HUES6 (cell line): ENCODE measurements around the gene NOD1.

Source experiments
- H3K27ac ChIP-seq: 2 replicates; pipeline ENCODE4 v1.7.0; 2013; ENCODE audit warnings: low read depth, mild to moderate bottlenecking, low read length, inconsistent platforms
- H3K27me3 ChIP-seq: 2 replicates; pipeline ENCODE4 v1.6.1; 2013; ENCODE audit warnings: low read length; ENCODE audit not compliant: control insufficient read depth, insufficient read depth
- H3K36me3 ChIP-seq: 2 replicates; pipeline ENCODE4 v1.6.1; 2013; ENCODE audit warnings: low read length; ENCODE audit not compliant: control insufficient read depth, insufficient read depth
- H3K4me1 ChIP-seq: 2 replicates; pipeline ENCODE4 v1.6.1; 2013; ENCODE audit warnings: low read length; ENCODE audit not compliant: control insufficient read depth, insufficient read depth
- H3K4me3 ChIP-seq: 2 replicates; pipeline ENCODE4 v1.5.1; 2013; ENCODE audit warnings: low read depth, low read length
- H3K9ac ChIP-seq: one replicate; pipeline ENCODE4 v1.6.1; 2013; ENCODE audit warnings: mild to moderate bottlenecking, low read length
- H3K9me3 ChIP-seq: 2 replicates; pipeline ENCODE4 v1.6.1; 2013; ENCODE audit warnings: low read depth, low read length; ENCODE audit not compliant: control insufficient read depth, insufficient read depth

The NOD1 gene

DNA sequence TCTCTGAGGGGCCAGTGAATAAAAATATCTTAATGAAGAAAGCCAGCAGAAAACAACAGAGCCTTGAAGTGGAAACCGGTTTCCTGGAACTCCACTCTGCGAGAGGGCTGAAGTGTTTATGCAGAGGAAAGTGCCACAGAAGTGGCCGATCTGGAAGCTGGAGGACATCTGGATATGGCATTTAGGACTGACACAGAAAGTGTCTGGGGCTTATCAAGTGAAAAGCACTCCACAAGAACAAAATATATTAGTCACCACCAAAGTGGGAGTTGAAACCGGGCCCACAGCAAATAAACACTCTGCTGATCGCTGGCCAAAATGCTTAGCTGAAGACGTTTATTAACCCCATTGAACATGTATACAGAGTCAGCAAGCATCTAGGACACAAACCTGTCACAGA is 7.8 kb downstream of the NOD1 start:
- no peak overlapping the region for H3K4me3 ChIP-seq
- H3K27me3 ChIP-seq = no peaks in the 10 kb centered on the region
- H3K36me3 ChIP-seq = no peaks in the 10 kb centered on the region; the same call in 1 of the 2 replicates
- no peaks in the 10 kb centered on the region for H3K9me3 ChIP-seq
- H3K4me1 ChIP-seq = peaks cover 49% of the 10 kb centered on the region
- no peak overlapping the region for H3K27ac ChIP-seq
- H3K9ac ChIP-seq = no peak overlapping the region

- H3K9ac ChIP-seq = no peak overlapping the region
- no peaks in the 10 kb centered on the region for H3K27me3 ChIP-seq
- H3K9me3 ChIP-seq = no peaks in the 10 kb centered on the region
- H3K4me3 ChIP-seq = no peak overlapping the region
- H3K36me3 ChIP-seq = no peaks in the 10 kb centered on the region; the same call in 1 of the 2 replicates
- H3K27ac ChIP-seq = no peak overlapping the region
- peaks cover 49% of the 10 kb centered on the region for H3K4me1 ChIP-seq
These were observed 8.3 kb downstream of the NOD1 start for GRCh38 chr7:30470163-30470770.

GRCh38 chr7:30469303-30469702 is 9.3 kb downstream of the NOD1 start:
- Histone ChIP-seq H3K27ac (peak overlapping the region; percentile 8; the same call in 1 of the 2 replicates), H3K9me3 (no peaks in the 10 kb centered on the region), H3K4me1 (peaks cover 48% of the 10 kb centered on the region), H3K36me3 (no peaks in the 10 kb centered on the region), H3K4me3 (no peak overlapping the region), H3K9ac (no peak overlapping the region), H3K27me3 (no peaks in the 10 kb centered on the region)

DNA sequence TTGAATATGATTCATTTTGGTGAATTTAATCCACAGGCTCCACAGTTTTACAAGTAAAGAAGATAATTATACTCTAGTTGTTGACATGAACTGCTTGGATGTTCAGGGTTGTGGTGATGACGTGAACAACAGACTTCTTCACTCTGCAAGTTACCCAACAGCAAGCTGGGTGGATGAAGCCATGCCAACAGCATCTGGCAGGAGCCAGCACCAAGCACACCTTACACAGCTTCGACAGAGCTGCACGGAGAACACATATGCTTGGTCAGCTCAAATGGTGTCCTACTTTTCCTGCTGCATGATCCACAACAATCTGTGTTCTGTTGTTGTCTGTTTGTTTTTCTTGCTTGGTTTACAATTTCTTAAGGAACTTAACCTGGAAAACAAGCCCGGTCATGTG is 9.8 kb downstream of the NOD1 start:
- Histone ChIP-seq H3K4me1 (peaks cover 45% of the 10 kb centered on the region), H3K4me3 (no peak overlapping the region), H3K9me3 (no peaks in the 10 kb centered on the region), H3K9ac (no peak overlapping the region), H3K36me3 (no peaks in the 10 kb centered on the region), H3K27ac (no peak overlapping the region), H3K27me3 (no peaks in the 10 kb centered on the region)

DNA sequence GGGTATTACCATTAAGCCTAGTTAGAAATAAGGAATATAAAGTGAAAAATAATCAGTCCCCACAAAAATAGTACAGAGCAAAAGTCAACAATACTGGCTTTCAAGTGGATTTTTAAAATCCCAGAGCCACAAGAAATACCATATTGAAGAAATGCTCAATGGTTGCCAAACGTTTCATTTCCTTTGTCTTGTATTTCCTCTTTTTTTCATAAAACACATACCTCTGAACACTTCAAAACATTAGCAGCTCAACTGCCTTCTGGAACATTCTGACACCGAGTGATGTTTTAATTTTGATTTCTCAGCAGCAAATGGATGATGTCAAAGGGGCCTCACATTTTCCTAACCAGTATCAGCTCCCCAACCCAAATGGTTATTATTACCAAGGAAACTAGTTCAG is 10.5 kb downstream of the NOD1 start:
- Histone ChIP-seq H3K9ac (no peak overlapping the region), H3K36me3 (no peaks in the 10 kb centered on the region), H3K4me3 (no peak overlapping the region), H3K4me1 (peaks cover 38% of the 10 kb centered on the region), H3K27ac (no peak overlapping the region), H3K9me3 (no peaks in the 10 kb centered on the region), H3K27me3 (no peaks in the 10 kb centered on the region)

DNA sequence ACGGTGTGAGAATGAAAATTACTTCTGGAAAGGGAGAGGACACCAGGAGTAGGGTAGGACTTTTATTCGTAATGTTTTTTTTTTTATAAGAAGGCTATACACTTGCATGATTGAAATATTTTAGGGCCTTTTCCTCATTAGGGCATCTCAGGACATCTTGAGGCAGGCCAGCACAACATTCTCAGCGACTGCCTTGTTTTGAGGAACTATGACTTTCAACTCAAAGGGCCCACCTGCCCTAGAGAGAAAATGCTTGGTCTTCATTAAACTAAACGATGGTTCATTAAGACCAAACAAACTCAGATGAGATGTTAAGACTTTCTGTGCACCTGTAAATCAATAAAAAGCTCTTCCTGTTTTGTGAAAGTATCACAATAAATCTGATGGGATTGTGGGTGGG is 11.3 kb downstream of the NOD1 start:
- H3K27me3 ChIP-seq = no peaks in the 10 kb centered on the region
- no peak overlapping the region for H3K9ac ChIP-seq
- no peaks in the 10 kb centered on the region for H3K9me3 ChIP-seq
- no peaks in the 10 kb centered on the region for H3K36me3 ChIP-seq
- no peak overlapping the region for H3K27ac ChIP-seq
- H3K4me3 ChIP-seq = no peak overlapping the region
- H3K4me1 ChIP-seq = peaks cover 32% of the 10 kb centered on the region

GRCh38 chr7:30466266-30466665 is 12.3 kb downstream of the NOD1 start:
- no peaks in the 10 kb centered on the region for H3K27me3 ChIP-seq
- peaks cover 22% of the 10 kb centered on the region for H3K4me1 ChIP-seq
- H3K27ac ChIP-seq = no peak overlapping the region
- no peaks in the 10 kb centered on the region for H3K36me3 ChIP-seq
- no peaks in the 10 kb centered on the region for H3K9me3 ChIP-seq
- no peak overlapping the region for H3K9ac ChIP-seq
- no peak overlapping the region for H3K4me3 ChIP-seq

DNA sequence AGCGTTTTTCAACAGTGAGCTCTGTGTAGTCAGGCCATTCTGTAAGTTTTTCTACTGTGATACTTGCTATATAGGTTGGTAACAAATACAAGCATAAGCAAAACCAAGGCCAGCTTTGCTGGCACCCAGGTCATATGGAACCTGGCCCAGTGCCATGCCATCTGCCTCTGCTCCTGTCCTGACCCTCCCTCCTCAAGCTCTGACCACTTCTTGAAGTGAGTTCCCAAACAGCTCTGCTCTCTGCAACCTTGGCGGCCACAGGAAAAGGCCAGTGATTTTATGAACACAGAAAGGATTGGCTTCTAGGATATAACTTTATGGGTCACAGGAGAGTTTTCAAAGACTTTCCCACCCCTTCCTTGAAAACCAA is 12.8 kb downstream of the NOD1 start:
- no peaks in the 10 kb centered on the region for H3K9me3 ChIP-seq
- no peaks in the 10 kb centered on the region for H3K36me3 ChIP-seq
- no peak overlapping the region for H3K27ac ChIP-seq
- H3K9ac ChIP-seq = no peak overlapping the region
- H3K27me3 ChIP-seq = no peaks in the 10 kb centered on the region
- no peak overlapping the region for H3K4me3 ChIP-seq
- H3K4me1 ChIP-seq = peaks cover 17% of the 10 kb centered on the region

- Histone ChIP-seq H3K4me1 (peaks cover 15% of the 10 kb centered on the region), H3K9ac (no peak overlapping the region), H3K9me3 (no peaks in the 10 kb centered on the region), H3K36me3 (no peaks in the 10 kb centered on the region), H3K4me3 (no peak overlapping the region), H3K27ac (no peak overlapping the region), H3K27me3 (no peaks in the 10 kb centered on the region)
These were observed 13.4 kb downstream of the NOD1 start for GRCh38 chr7:30465046-30465810.

GRCh38 chr7:30464231-30464671 is 14.3 kb downstream of the NOD1 start:
- peaks cover 5% of the 10 kb centered on the region for H3K4me1 ChIP-seq
- H3K9me3 ChIP-seq = no peaks in the 10 kb centered on the region
- H3K27me3 ChIP-seq = no peaks in the 10 kb centered on the region
- H3K9ac ChIP-seq = no peak overlapping the region
- no peak overlapping the region for H3K27ac ChIP-seq
- no peaks in the 10 kb centered on the region for H3K36me3 ChIP-seq
- no peak overlapping the region for H3K4me3 ChIP-seq

DNA sequence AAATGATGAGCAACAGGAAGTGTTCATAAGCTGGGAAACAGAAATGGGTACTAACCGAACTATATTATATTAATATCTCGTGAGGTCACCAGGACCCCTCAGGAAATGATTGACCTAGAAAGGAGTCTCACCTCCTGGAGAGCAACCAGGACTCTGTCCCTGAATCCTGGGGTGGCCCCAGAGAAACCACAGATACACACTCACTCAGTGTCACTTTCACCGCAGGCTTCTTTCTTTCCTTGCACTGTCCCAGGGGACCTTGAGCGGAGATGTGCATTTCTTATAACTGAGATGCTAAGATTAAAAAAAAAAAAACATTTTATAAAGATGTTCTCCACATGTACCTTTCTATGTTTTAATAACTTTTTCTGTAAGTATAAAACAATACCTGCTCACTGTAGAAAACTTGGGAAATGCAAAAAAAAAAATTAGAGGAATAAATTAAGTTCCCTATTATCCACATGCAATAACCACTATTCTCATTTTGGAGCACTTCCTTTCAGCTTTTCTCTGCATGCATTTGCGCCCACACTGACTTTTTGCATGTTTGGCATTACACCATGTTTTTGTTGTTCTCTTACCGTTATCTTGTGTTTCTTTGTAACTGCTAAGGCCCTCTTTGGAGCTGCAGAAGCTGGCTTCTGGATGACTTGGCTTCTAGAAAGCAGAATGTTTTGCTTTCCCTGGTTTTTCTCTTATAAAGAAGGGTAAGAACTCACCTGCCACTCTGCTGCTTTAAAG is 15.0 kb downstream of the NOD1 start:
- H3K4me1 ChIP-seq = no peaks in the 10 kb centered on the region; the same call in 1 of the 2 replicates
- H3K27me3 ChIP-seq = no peaks in the 10 kb centered on the region
- H3K27ac ChIP-seq = no peak overlapping the region
- no peaks in the 10 kb centered on the region for H3K36me3 ChIP-seq
- H3K9ac ChIP-seq = no peak overlapping the region
- H3K9me3 ChIP-seq = no peaks in the 10 kb centered on the region
- no peak overlapping the region for H3K4me3 ChIP-seq
